Rectal smooth muscle tissue (tissue), 1 donor: ENCODE measurements around the gene ZNF516.

Experiments used
- H3K27ac ChIP-seq: one replicate; pipeline ENCODE4 v1.7.0; 2013; ENCODE audit warnings: low read depth, low read length, inconsistent platforms
- H3K27me3 ChIP-seq: one replicate; pipeline ENCODE4 v1.7.0; 2013; ENCODE audit warnings: low read length; ENCODE audit not compliant: control insufficient read depth, insufficient read depth
- H3K36me3 ChIP-seq: one replicate; pipeline ENCODE4 v1.7.0; 2013; ENCODE audit warnings: low read length; ENCODE audit not compliant: control insufficient read depth, insufficient read depth
- H3K4me1 ChIP-seq: one replicate; pipeline ENCODE4 v1.7.0; 2013; ENCODE audit warnings: low read length; ENCODE audit not compliant: control insufficient read depth, insufficient read depth
- H3K4me3 ChIP-seq: one replicate; pipeline ENCODE4 v1.7.0; 2013; ENCODE audit warnings: low read length
- H3K9ac ChIP-seq: one replicate; pipeline ENCODE4 v1.7.0; 2013; ENCODE audit warnings: low read length

Gene ZNF516

GRCh38 chr18:76419811-76420210, 75.2 kb downstream of the ZNF516 start:
- H3K4me1 ChIP-seq: peaks cover 2% of the 10 kb centered on the region
- H3K36me3 ChIP-seq: no peaks in the 10 kb centered on the region
- no peaks in the 10 kb centered on the region for H3K27me3 ChIP-seq
- no peak overlapping the region for H3K27ac ChIP-seq
- no peak overlapping the region for H3K4me3 ChIP-seq
- H3K9ac ChIP-seq: no peak overlapping the region

GRCh38 chr18:76416911-76417310, 78.1 kb downstream of the ZNF516 start:
- H3K36me3 ChIP-seq: no peaks in the 10 kb centered on the region
- H3K4me1 ChIP-seq: peaks cover 2% of the 10 kb centered on the region
- H3K4me3 ChIP-seq: no peak overlapping the region
- H3K27me3 ChIP-seq: no peaks in the 10 kb centered on the region
- no peak overlapping the region for H3K27ac ChIP-seq
- no peak overlapping the region for H3K9ac ChIP-seq

GRCh38 chr18:76414936-76415621, 80.0 kb downstream of the ZNF516 start:
- no peak overlapping the region for H3K9ac ChIP-seq
- no peak overlapping the region for H3K27ac ChIP-seq
- H3K4me1 ChIP-seq: peaks cover 2% of the 10 kb centered on the region
- H3K4me3 ChIP-seq: no peak overlapping the region
- H3K36me3 ChIP-seq: no peaks in the 10 kb centered on the region
- no peaks in the 10 kb centered on the region for H3K27me3 ChIP-seq

- no peak overlapping the region for H3K27ac ChIP-seq
- H3K9ac ChIP-seq: no peak overlapping the region
- no peak overlapping the region for H3K4me3 ChIP-seq
- no peaks in the 10 kb centered on the region for H3K36me3 ChIP-seq
- H3K27me3 ChIP-seq: no peaks in the 10 kb centered on the region
- peaks cover 2% of the 10 kb centered on the region for H3K4me1 ChIP-seq
Measured at GRCh38 chr18:76412818-76413565, 82.0 kb downstream of the ZNF516 start.

- Histone ChIP-seq H3K4me1 (peaks cover 2% of the 10 kb centered on the region), H3K27me3 (no peaks in the 10 kb centered on the region), H3K36me3 (no peaks in the 10 kb centered on the region), H3K4me3 (no peak overlapping the region), H3K9ac (no peak overlapping the region), H3K27ac (no peak overlapping the region)
Measured at GRCh38 chr18:76412010-76412817, 82.8 kb downstream of the ZNF516 start.

- no peak overlapping the region for H3K4me3 ChIP-seq
- no peak overlapping the region for H3K27ac ChIP-seq
- H3K27me3 ChIP-seq: no peaks in the 10 kb centered on the region
- H3K4me1 ChIP-seq: no peaks in the 10 kb centered on the region
- H3K9ac ChIP-seq: no peak overlapping the region
- no peaks in the 10 kb centered on the region for H3K36me3 ChIP-seq
Measured at GRCh38 chr18:76410660-76411417, 84.2 kb downstream of the ZNF516 start.

- no peaks in the 10 kb centered on the region for H3K36me3 ChIP-seq
- no peaks in the 10 kb centered on the region for H3K4me1 ChIP-seq
- H3K9ac ChIP-seq: no peak overlapping the region
- no peaks in the 10 kb centered on the region for H3K27me3 ChIP-seq
- H3K27ac ChIP-seq: no peak overlapping the region
- no peak overlapping the region for H3K4me3 ChIP-seq
Measured at GRCh38 chr18:76410033-76410432, 85.0 kb downstream of the ZNF516 start.

- Histone ChIP-seq H3K36me3 (peaks cover 4% of the 10 kb centered on the region), H3K9ac (no peak overlapping the region), H3K4me3 (no peak overlapping the region), H3K27ac (no peak overlapping the region), H3K27me3 (no peaks in the 10 kb centered on the region), H3K4me1 (no peaks in the 10 kb centered on the region)
Measured at GRCh38 chr18:76408480-76409067, 86.5 kb downstream of the ZNF516 start.

GRCh38 chr18:76407681-76408080, 87.4 kb downstream of the ZNF516 start:
- Histone ChIP-seq H3K4me1 (no peaks in the 10 kb centered on the region), H3K9ac (no peak overlapping the region), H3K27ac (no peak overlapping the region), H3K36me3 (peaks cover 4% of the 10 kb centered on the region), H3K4me3 (no peak overlapping the region), H3K27me3 (no peaks in the 10 kb centered on the region)

- no peaks in the 10 kb centered on the region for H3K27me3 ChIP-seq
- H3K9ac ChIP-seq: no peak overlapping the region
- peaks cover 4% of the 10 kb centered on the region for H3K36me3 ChIP-seq
- H3K4me3 ChIP-seq: no peak overlapping the region
- no peak overlapping the region for H3K27ac ChIP-seq
- H3K4me1 ChIP-seq: no peaks in the 10 kb centered on the region
Measured at GRCh38 chr18:76406791-76407190, 88.3 kb downstream of the ZNF516 start.

GRCh38 chr18:76405681-76406356, 89.2 kb downstream of the ZNF516 start:
- no peak overlapping the region for H3K9ac ChIP-seq

More at GRCh38 chr18:76405681-76406356, 89.2 kb downstream of the ZNF516 start:
- Histone ChIP-seq H3K27ac (no peak overlapping the region), H3K27me3 (no peaks in the 10 kb centered on the region), H3K36me3 (peaks cover 4% of the 10 kb centered on the region), H3K4me1 (no peaks in the 10 kb centered on the region), H3K4me3 (no peak overlapping the region)
